Spinal cord (tissue), 10 donors: ENCODE data around the gene ABHD17B. TPM values are rescaled to one million over a fixed set of nuclear protein-coding genes. Genes with fewer than 3 reads are reported as not detected.

Experiments
- DNase-seq, 6 donors: peaks; one replicate each; pipeline versions ENCODE4 v3.0.0 to v3.0.0-alpha.2; 2013 to 2015; ENCODE audit warnings: low spot score in 6 of 6, low read depth in 4 of 6
- H3K27ac ChIP-seq: one replicate; pipeline ENCODE4 v1.5.1; 2013; ENCODE audit warnings: low read depth, low read length, control low read depth
- H3K27me3 ChIP-seq: one replicate; pipeline ENCODE4 v1.6.1; 2013; ENCODE audit warnings: low read length; ENCODE audit not compliant: control insufficient read depth, insufficient read depth
- H3K36me3 ChIP-seq: one replicate; pipeline ENCODE4 v1.6.1; 2013; ENCODE audit warnings: low read length; ENCODE audit not compliant: control insufficient read depth, insufficient read depth
- H3K4me1 ChIP-seq: one replicate; pipeline ENCODE4 v1.6.1; 2013; ENCODE audit warnings: low read length; ENCODE audit not compliant: control insufficient read depth, insufficient read depth
- H3K4me3 ChIP-seq: one replicate; pipeline ENCODE4 v1.5.1; 2013; ENCODE audit warnings: low read depth, low read length, control low read depth
- H3K9me3 ChIP-seq: one replicate; pipeline ENCODE4 v1.6.1; 2013; ENCODE audit warnings: low read length; ENCODE audit not compliant: control insufficient read depth, insufficient read depth
- WGBS: methylation state at CpG from one replicate; pipeline ENCODE4 v1.1.5; 2013; ENCODE audit warnings: missing lambda C conversion rate; ENCODE audit not compliant: insufficient coverage; 5-methylcytosine and 5-hydroxymethylcytosine counted together
- polyA plus RNA-seq, 2 donors: library from polyadenylated mRNA; unstranded; fragments of 120-200 nt; gene quantifications; one replicate each; pipeline ENCODE4 v1.2.1, GENCODE V29; 2013; ENCODE audit not compliant: insufficient read length in 2 of 2
- total RNA-seq, 2 donors: library from RNA; depleted of rRNA in 1 of 2; stranded (reverse); fragments of 120-200 nt in 1 of 2; fragments of >200 nt in 1 of 2; gene quantifications; one replicate each; pipeline versions ENCODE4 v1.2.3 to v1.2.4, GENCODE V29; 2013 to 2014
- donor health status: healthy.

Gene ABHD17B
- total and polyA plus RNA-seq, 4 donors = 33.7 to 91.8 (median 50.4) TPM

DNA sequence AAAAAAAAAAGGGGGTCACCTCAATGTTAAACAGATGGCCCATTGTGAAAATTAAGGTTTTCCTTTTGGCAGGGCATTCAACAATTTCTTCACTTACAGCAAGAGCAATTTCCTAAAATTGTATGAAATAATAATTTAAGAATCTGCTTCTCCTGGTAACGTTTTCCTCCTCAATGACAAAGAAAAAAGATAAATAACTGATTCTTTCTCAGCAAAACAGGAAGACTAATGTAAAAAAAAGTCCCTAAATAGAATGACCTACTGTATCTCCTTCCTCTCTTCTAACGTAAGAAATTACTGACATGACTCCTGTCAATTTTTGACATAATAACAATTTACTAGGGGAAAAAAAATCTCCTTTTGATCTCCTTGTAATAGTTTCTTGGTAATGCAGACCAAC is 25.5 kb downstream of the ABHD17B start:
- no peaks in the 10 kb centered on the region for H3K36me3 ChIP-seq
- no peak overlapping the region for H3K27ac ChIP-seq
- no peak for DNase-seq
- no peaks in the 10 kb centered on the region for H3K27me3 ChIP-seq
- H3K4me3 ChIP-seq = no peak overlapping the region
- no CpG with 5 or more reads among the region's 2 CpGs for WGBS
- H3K9me3 ChIP-seq = peaks cover 9% of the 10 kb centered on the region
- no peaks in the 10 kb centered on the region for H3K4me1 ChIP-seq

DNA sequence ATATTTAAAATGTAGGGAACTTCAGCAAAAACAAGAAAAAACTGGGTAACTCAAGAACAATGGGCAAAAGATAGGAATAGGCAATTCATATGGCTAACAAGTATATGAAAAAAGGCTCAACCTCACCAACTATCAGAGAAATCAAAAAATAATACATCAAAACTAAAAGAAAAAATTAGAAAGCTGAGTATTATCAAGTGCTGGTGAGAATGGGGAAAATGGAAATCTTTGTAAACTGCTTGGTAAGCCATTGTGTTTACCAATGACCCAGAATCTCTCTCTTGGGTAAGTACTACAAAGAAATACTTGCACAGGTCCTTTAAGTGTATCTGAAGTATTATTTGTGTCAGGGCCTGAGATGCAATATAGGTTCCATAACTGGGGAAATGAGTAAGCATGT is 27.0 kb downstream of the ABHD17B start:
- DNase-seq = no peak
- Histone ChIP-seq H3K4me1 (no peaks in the 10 kb centered on the region), H3K36me3 (no peaks in the 10 kb centered on the region), H3K9me3 (peaks cover 9% of the 10 kb centered on the region), H3K27me3 (no peaks in the 10 kb centered on the region), H3K4me3 (no peak overlapping the region), H3K27ac (no peak overlapping the region)

DNA sequence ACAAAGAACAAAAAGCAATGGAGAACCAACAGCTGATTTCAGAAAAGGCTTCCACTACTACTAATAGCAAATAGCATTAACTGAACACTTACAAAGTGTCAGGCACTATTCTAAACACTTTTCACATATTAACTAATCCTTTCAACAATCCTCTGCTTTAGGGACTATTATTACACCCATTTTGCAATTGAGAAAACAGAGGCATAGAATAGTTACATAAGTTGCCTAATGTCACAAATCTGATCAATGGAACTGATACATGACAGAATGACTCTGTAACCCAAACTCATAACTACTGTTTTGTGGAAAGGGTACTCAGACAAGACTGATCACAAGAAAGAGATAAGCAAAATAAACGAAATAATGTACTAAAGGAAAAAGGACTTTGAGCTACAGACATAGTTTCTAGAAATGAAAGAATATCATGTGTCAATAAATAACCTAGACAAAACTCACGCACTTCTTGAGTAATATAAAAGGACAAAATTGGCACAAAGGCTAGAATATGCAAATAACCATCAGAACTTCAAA is 31.3 kb downstream of the ABHD17B start:
- DNase-seq = no peak
- no peaks in the 10 kb centered on the region for H3K4me1 ChIP-seq
- no peaks in the 10 kb centered on the region for H3K27me3 ChIP-seq
- H3K9me3 ChIP-seq = peaks cover 15% of the 10 kb centered on the region
- H3K27ac ChIP-seq = no peak overlapping the region
- no peak overlapping the region for H3K4me3 ChIP-seq
- no CpG with 5 or more reads among the region's 2 CpGs for WGBS
- no peaks in the 10 kb centered on the region for H3K36me3 ChIP-seq

DNA sequence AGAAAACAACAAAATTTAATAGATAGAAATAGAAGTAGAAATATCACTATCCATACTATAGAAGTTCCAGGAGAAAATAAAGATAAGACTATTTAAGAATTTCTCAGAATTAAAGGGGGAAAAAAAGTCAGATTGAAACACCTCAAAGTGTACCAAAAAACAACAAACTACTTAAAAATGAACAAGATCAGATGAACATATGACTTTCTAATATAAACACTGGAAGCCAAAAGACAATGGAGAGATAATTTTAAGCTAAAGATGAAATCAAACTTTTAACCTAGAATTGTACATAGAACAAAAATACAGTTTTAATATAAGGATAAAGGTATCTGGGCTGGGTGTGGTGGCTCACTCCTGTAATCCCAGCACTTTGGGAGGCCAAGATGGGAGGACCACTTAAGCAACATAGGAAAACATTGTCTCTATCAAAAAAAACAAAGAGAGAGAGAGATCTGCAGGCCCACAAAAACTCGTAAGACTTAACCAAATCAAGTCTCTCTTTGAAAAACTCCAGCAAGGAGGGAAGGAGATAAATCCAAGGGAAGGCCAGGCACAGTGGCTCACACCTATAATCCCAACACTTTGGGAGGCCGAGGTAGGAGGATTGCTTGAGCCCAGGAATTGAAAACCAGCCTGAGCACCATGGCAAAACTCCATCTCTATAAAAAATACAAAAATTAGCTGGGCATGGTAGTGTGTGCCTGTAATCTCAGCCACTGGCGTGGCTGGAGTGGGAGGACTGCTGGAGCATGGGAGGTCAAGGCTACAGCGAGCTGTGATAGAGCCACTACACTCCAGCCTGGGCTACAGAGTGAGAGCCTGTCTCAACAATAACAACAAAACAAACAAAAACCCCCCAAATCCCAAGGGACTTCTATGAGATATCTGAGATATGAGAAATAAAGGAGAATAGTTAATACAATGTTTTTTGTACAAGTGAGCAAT is 32.4 kb downstream of the ABHD17B start:
- Histone ChIP-seq H3K4me3 (no peak overlapping the region), H3K9me3 (peaks cover 6% of the 10 kb centered on the region), H3K27me3 (no peaks in the 10 kb centered on the region), H3K36me3 (no peaks in the 10 kb centered on the region), H3K27ac (no peak overlapping the region), H3K4me1 (no peaks in the 10 kb centered on the region)
- DNase-seq = no peak
- 100% methylated on average over 1 of the region's 4 CpGs for WGBS

DNA sequence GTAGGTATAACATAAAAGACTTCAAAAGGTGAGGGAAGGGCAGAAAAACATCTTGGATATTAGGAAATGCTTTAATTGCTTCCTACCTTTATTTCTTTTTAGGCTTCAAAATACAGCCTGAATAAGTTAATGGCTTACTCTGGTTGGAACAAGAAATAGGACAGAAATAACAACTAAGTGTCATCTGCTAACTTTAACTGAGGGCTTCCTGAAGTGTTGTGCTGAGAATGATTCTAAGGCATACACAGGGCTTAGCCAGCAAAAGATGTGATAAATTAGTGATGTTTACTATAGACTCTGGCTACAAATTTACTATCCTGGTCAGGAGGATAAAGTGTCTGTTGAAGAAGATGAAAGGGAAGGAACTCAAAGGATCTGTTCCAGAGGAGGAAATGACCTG is 34.2 kb downstream of the ABHD17B start:
- H3K4me1 ChIP-seq = no peaks in the 10 kb centered on the region
- H3K4me3 ChIP-seq = no peak overlapping the region
- no peak for DNase-seq
- no peaks in the 10 kb centered on the region for H3K27me3 ChIP-seq
- H3K36me3 ChIP-seq = no peaks in the 10 kb centered on the region
- H3K9me3 ChIP-seq = peaks cover 6% of the 10 kb centered on the region
- H3K27ac ChIP-seq = no peak overlapping the region

DNA sequence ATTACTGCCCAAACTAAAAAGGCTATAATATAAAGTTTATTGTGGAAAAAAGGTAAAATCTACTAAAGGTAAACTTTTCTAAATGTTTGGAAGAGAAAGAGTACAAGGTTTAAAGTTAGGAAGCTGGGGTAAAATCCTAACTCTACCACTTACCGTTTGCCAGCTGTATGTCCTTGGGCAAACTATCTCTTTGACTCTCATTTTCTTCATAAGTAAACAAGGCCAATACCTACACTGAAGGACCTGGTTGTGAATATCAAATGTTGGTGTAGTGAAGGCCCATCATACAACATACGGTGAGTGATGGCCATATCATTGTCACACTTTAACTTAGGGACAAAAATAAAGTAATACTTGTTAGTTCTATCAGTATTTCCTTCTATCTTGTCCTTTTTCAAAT is 34.9 kb downstream of the ABHD17B start:
- no peak overlapping the region for H3K27ac ChIP-seq
- DNase-seq = no peak
- no peaks in the 10 kb centered on the region for H3K4me1 ChIP-seq
- H3K4me3 ChIP-seq = no peak overlapping the region
- WGBS = no CpG with 5 or more reads among the region's 2 CpGs
- peaks cover 6% of the 10 kb centered on the region for H3K9me3 ChIP-seq
- H3K36me3 ChIP-seq = no peaks in the 10 kb centered on the region
- no peaks in the 10 kb centered on the region for H3K27me3 ChIP-seq

DNA sequence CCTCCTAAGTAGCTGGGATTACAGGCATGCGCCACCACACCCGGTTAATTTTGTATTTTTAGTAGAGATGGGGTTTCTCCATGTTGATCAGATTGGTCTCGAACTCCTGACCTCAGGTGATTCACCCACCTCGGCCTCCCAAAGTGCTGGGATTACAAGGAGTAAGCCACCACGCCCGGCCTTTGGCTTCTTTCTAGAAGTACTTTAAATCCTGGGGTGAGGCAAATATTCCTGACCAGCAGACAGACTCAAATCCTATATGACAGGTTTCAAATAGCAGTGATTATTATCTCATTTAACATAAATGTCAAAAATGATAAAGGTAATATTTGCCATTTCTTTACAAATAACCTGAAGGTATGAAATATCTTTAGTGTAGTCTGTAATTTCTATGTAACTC is 35.6 kb downstream of the ABHD17B start:
- Histone ChIP-seq H3K27ac (no peak overlapping the region), H3K4me1 (no peaks in the 10 kb centered on the region), H3K9me3 (peaks cover 6% of the 10 kb centered on the region), H3K36me3 (no peaks in the 10 kb centered on the region), H3K4me3 (no peak overlapping the region), H3K27me3 (no peaks in the 10 kb centered on the region)
- 100% methylated on average over 1 of the region's 6 CpGs for WGBS
- no peak for DNase-seq

DNA sequence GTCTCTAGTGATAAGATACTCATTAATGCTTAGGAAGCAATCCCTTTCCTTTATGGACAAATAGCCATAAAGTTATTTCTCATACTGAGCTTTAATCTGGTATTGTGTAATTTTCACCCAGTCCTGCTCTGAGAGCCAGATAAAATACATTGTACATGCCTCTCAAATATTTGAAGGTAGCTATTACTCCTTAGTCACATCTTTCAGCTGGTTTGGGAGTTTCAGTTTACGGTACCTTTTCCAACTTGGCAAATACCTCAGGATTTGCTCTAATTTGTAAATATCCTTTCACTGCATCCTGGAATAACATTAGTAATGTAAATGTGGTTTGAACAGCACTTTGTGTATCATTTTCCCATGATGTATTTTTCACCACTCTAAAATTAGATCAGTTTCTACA is 47.4 kb downstream of the ABHD17B start:
- no CpG with 5 or more reads among the region's 1 CpG for WGBS
- Histone ChIP-seq H3K9me3 (no peaks in the 10 kb centered on the region), H3K27me3 (no peaks in the 10 kb centered on the region), H3K27ac (no peak overlapping the region), H3K4me1 (no peaks in the 10 kb centered on the region), H3K4me3 (no peak overlapping the region), H3K36me3 (peaks cover 5% of the 10 kb centered on the region)
- DNase-seq = no peak

DNA sequence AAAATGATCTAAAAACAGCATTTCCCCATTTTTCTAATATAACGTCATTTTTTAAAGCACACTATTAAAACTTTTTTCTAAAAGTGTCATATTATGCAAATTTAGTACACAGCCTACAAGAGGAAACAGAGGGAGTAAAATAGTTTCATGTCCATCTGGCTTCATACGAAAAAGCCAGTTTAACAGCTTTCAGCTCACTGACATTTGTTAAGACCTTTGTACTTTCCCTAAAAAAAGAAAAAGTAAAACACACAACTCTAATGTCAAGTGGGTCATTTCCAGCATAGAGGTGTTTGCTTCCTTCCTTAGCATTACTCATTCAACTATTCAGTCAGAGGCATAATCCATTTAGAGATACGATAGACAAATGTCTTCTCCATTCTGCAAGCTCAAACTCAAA is 49.4 kb downstream of the ABHD17B start:
- Histone ChIP-seq H3K27me3 (no peaks in the 10 kb centered on the region), H3K27ac (no peak overlapping the region), H3K9me3 (no peaks in the 10 kb centered on the region), H3K36me3 (no peaks in the 10 kb centered on the region), H3K4me3 (no peak overlapping the region), H3K4me1 (no peaks in the 10 kb centered on the region)
- DNase-seq = no peak
- no CpG with 5 or more reads among the region's 3 CpGs for WGBS

DNA sequence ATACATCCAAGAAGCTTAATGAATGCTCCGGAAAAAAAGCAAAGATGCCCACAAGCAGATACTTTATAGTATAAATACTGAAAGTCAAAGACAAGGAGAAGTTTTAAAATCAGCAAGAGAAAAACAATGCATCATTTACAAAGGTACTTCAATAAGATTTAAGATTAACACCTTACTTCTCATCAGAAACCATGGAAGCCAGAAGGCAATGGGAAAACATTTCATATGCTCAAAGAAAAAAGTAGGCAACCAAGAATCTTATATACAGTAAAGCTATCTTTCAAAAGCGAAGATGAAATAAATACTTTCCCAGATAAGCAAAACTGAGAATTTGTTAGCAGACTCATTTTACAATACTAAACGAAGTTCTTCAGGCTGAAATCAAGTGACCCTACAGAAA is 51.1 kb downstream of the ABHD17B start:
- no peak for DNase-seq
- Histone ChIP-seq H3K27me3 (no peaks in the 10 kb centered on the region), H3K4me3 (no peak overlapping the region), H3K36me3 (no peaks in the 10 kb centered on the region), H3K4me1 (no peaks in the 10 kb centered on the region), H3K27ac (no peak overlapping the region), H3K9me3 (no peaks in the 10 kb centered on the region)
- no CpG with 5 or more reads among the region's 3 CpGs for WGBS
